ENCODE data around the gene PFKFB2. TPM values are rescaled to one million over a fixed set of nuclear protein-coding genes. Genes with fewer than 3 reads are reported as not detected.
"Not testable (repeated sequence)": the region's sequence is repeated elsewhere in the genome, so short reads cannot be mapped to it uniquely, and the experiment has no call there.

PFKFB2 gene
- total RNA-seq, 2 experiments from 2014 or later = 2.1 to 2.5 TPM

DNA sequence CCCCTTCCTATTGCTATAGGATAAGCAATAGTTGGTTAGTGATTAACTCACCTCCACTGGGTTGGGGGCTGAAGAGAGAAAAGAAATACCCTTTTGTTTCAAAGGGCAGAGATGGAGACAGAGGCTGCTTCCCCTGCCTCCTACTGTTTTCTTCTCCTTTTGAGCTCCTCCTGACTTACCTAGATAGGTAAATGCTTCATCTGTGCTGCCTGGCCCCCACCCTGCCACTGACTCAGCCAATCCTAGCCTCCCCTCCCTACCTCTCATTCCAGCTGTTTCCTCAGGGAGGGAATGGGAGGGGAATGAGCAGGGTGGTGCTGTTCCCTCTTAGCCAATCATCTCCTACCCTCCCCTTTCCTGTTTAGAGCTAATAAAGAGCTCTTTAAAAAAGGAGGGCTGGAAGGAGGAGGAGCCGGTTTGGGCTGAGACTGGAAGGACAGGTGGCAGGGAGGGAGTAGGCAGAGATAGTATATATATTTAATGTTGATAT lies 20.5 kb upstream of the PFKFB2 start, which contains the start of gene C1orf116:
Gene C1orf116 (minus strand): TSS at position 229 of the 490 bp plus-strand sequence. CDS start 5,158 bp downstream, outside the sequence.
- no peak within 1 kb of the TSS for H3K4me3 Mint-ChIP-seq
- H3K9me3 Mint-ChIP-seq = no peaks in the 10 kb centered on the region
- ChIA-PET POLR2A (no interaction called here), CTCF (interaction anchor here (0.6 to 2.4 kb wide), 7 partner anchors 17 to 318 kb away, joined by 3 to 9 read pairs (median 4); no protein-coding TSS in a partner anchor)
- H3K27ac Mint-ChIP-seq = no peak within 1 kb of the TSS
- no peaks in the 10 kb centered on the region for H3K36me3 Mint-ChIP-seq
- no peaks in the 10 kb centered on the region for H3K4me1 Mint-ChIP-seq (ENCODE audit: low read depth)
- intact Hi-C loops (cut with micrococcal nuclease) = no loop called here
- H3K27me3 Mint-ChIP-seq = peaks cover 38% of the 10 kb centered on the region
- no peak for DNase-seq

GRCh38 chr1:207033302-207033701 lies 19.8 kb upstream of the PFKFB2 start:
- POLR2A ChIA-PET = no interaction called here
- no peaks in the 10 kb centered on the region for H3K4me1 Mint-ChIP-seq (ENCODE audit: low read depth)
- CTCF ChIA-PET = interaction anchor here (1.3 to 2.4 kb wide), 5 partner anchors 16 to 100 kb away, joined by 3 to 9 read pairs (median 4); no protein-coding TSS in a partner anchor
- intact Hi-C loops (cut with micrococcal nuclease) = no loop called here
- no peak overlapping the region for H3K4me3 Mint-ChIP-seq
- peaks cover 38% of the 10 kb centered on the region for H3K27me3 Mint-ChIP-seq
- no peak for DNase-seq
- H3K36me3 Mint-ChIP-seq = no peaks in the 10 kb centered on the region
- H3K27ac Mint-ChIP-seq = no peak overlapping the region
- no peaks in the 10 kb centered on the region for H3K9me3 Mint-ChIP-seq

- Mint-ChIP-seq H3K36me3 (no peaks in the 10 kb centered on the region), H3K4me3 (no peak overlapping the region), H3K27me3 (peaks cover 33% of the 10 kb centered on the region), H3K4me1 (ENCODE audit: low read depth) (no peaks in the 10 kb centered on the region), H3K27ac (no peak overlapping the region), H3K9me3 (no peaks in the 10 kb centered on the region)
- ChIA-PET POLR2A (no interaction called here), CTCF (interaction anchor here (1.2 to 2.4 kb wide), 4 partner anchors 15 to 52 kb away, joined by 3 to 9 read pairs (median 4); no protein-coding TSS in a partner anchor)
- intact Hi-C loops (cut with micrococcal nuclease) = no loop called here
- DNase-seq = no peak
Measured at GRCh38 chr1:207034208-207034607, 18.9 kb upstream of the PFKFB2 start.

- CTCF ChIA-PET = interaction anchor here (0.6 to 1.2 kb wide), 2 partner anchors 21 to 371 kb away, joined by 3 read pairs; no protein-coding TSS in a partner anchor
- intact Hi-C loops (cut with micrococcal nuclease) = no loop called here
- no peak overlapping the region for H3K27ac Mint-ChIP-seq
- no peak for DNase-seq
- no peaks in the 10 kb centered on the region for H3K36me3 Mint-ChIP-seq
- POLR2A ChIA-PET = no interaction called here
- no peaks in the 10 kb centered on the region for H3K9me3 Mint-ChIP-seq
- H3K4me3 Mint-ChIP-seq = no peak overlapping the region
- peaks cover 30% of the 10 kb centered on the region for H3K27me3 Mint-ChIP-seq
- no peaks in the 10 kb centered on the region for H3K4me1 Mint-ChIP-seq (ENCODE audit: low read depth)
Measured at GRCh38 chr1:207034998-207035397, 18.1 kb upstream of the PFKFB2 start.

DNA sequence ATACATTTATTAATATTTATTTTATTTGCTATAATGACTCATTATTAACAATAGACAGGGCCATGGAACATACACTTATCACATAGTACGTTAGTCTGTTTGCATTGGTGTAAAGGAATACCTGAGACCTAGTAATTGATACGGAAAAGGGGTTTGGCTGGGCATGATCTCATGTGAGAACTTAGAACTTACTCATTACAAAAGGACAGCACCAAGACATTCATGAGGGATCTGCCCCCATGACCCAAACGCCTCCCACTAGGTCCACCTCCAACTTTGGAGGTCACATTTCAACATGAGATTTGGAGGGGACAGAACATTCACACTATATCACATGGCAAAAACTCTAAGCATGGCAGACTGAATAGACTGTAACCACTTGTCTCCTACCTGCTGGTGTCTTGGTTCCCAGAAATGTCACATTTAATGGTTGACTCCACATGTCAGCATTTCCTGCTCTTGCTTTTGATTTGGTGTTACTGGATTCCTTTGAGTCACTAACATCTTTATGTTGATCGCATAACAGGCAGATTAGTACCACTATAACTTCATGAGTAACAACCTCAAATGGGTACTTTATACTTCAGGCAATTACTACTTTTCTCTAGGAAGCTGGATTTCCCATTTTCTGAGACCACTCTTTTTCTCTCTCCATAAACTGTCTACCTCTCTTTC lies 17.1 kb upstream of the PFKFB2 start:
- peaks cover 22% of the 10 kb centered on the region for H3K27me3 Mint-ChIP-seq
- H3K9me3 Mint-ChIP-seq = no peaks in the 10 kb centered on the region
- POLR2A ChIA-PET = no interaction called here
- CTCF ChIA-PET = interaction anchor here (1.2 kb wide), 1 partner anchor 14 kb away, joined by 3 read pairs; no protein-coding TSS in a partner anchor
- H3K36me3 Mint-ChIP-seq = no peaks in the 10 kb centered on the region
- no peak for DNase-seq
- no peaks in the 10 kb centered on the region for H3K4me1 Mint-ChIP-seq (ENCODE audit: low read depth)
- no peak overlapping the region for H3K4me3 Mint-ChIP-seq
- no peak overlapping the region for H3K27ac Mint-ChIP-seq
- intact Hi-C loops (cut with micrococcal nuclease) = no loop called here

GRCh38 chr1:207036865-207037264 lies 16.2 kb upstream of the PFKFB2 start:
- POLR2A ChIA-PET = no interaction called here
- Mint-ChIP-seq H3K4me1 (ENCODE audit: low read depth) (no peaks in the 10 kb centered on the region), H3K27me3 (peaks cover 13% of the 10 kb centered on the region), H3K27ac (no peak overlapping the region), H3K36me3 (no peaks in the 10 kb centered on the region), H3K4me3 (no peak overlapping the region), H3K9me3 (no peaks in the 10 kb centered on the region)
- intact Hi-C loops (cut with micrococcal nuclease) = no loop called here
- CTCF ChIA-PET = interaction anchor here (1.2 kb wide), 1 partner anchor 13 kb away, joined by 3 read pairs; no protein-coding TSS in a partner anchor
- no peak for DNase-seq

- Mint-ChIP-seq H3K4me1 (ENCODE audit: low read depth) (peaks cover 5% of the 10 kb centered on the region), H3K27ac (no peak overlapping the region), H3K4me3 (no peak overlapping the region), H3K36me3 (peaks cover 7% of the 10 kb centered on the region), H3K27me3 (peaks cover 5% of the 10 kb centered on the region), H3K9me3 (no peaks in the 10 kb centered on the region)
- ChIA-PET CTCF (interaction anchor here (0.5 kb wide), 1 partner anchor 376 kb away, joined by 3 read pairs; no protein-coding TSS in a partner anchor), POLR2A (no interaction called here)
- intact Hi-C loops (cut with micrococcal nuclease) = no loop called here
- no peak for DNase-seq
Measured at GRCh38 chr1:207039380-207040180, 13.5 kb upstream of the PFKFB2 start.

- Mint-ChIP-seq H3K27me3 (no peaks in the 10 kb centered on the region), H3K4me3 (no peak overlapping the region), H3K4me1 (ENCODE audit: low read depth) (peaks cover 9% of the 10 kb centered on the region), H3K36me3 (peaks cover 10% of the 10 kb centered on the region), H3K27ac (no peak overlapping the region), H3K9me3 (no peaks in the 10 kb centered on the region)
- ChIA-PET CTCF (no interaction called here), POLR2A (interaction anchor here (0.6 to 0.7 kb wide), 2 partner anchors 9 to 1398 kb away, joined by 3 read pairs; no protein-coding TSS in a partner anchor)
- DNase-seq = no peak
- intact Hi-C loops (cut with micrococcal nuclease) = no loop called here
Measured at GRCh38 chr1:207040181-207040533, 12.9 kb upstream of the PFKFB2 start.

DNA sequence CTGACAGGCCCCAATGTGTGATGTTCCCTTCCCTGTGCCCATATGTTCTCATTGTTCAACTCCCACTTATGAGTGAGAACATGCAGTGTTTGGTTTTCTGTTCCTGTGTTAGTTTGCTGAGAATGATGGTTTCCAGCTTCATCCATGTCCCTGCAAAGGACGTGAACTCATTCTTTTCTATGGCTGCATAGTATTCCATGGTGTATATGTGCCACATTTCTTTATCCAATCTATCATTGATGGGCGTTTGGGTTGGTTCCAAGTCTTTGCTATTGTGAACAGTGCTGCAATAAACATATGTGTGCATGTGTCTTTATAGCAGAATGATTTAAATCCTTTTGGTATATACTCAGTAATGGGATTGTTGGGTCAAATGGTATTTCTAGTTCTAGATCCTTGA lies 11.7 kb upstream of the PFKFB2 start:
- DNase-seq; POLR2A ChIA-PET; H3K9me3 Mint-ChIP-seq; H3K27me3 Mint-ChIP-seq; intact Hi-C loops (cut with micrococcal nuclease); H3K27ac Mint-ChIP-seq; CTCF ChIA-PET; H3K4me3 Mint-ChIP-seq: not testable (repeated sequence)
- H3K36me3 Mint-ChIP-seq = peaks cover 17% of the 10 kb centered on the region
- peaks cover 21% of the 10 kb centered on the region for H3K4me1 Mint-ChIP-seq (ENCODE audit: low read depth)

DNA sequence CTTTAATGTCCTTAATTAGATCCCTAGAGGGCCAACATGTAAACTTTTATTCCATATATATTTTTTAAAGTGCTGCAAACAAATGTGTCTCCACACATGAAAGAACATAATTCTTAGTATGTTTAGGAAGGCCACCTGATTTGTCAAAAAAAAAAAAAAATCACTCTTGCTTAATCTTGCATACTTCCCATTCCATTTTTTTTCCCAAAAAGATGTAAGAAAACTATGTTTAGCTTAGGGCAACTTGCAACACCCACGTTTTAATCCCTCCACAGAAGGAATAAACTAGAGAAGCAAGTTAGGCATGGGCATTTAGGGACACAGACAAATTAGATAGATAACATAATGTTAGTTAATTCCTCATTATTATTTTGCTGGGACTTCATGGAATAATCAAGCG lies 7.6 kb upstream of the PFKFB2 start:
- Mint-ChIP-seq H3K4me1 (ENCODE audit: low read depth) (peaks cover 44% of the 10 kb centered on the region), H3K36me3 (peaks cover 38% of the 10 kb centered on the region), H3K27me3 (no peaks in the 10 kb centered on the region), H3K9me3 (no peaks in the 10 kb centered on the region), H3K4me3 (no peak overlapping the region), H3K27ac (no peak overlapping the region)
- ChIA-PET CTCF (interaction anchor here (0.9 to 1.2 kb wide), 5 partner anchors 11 to 455 kb away, joined by 3 to 4 read pairs (median 3); no protein-coding TSS in a partner anchor), POLR2A (no interaction called here)
- intact Hi-C loops (cut with micrococcal nuclease) = no loop called here
- no peak for DNase-seq

- Mint-ChIP-seq H3K27ac (no peak overlapping the region), H3K4me1 (ENCODE audit: low read depth) (peaks cover 56% of the 10 kb centered on the region), H3K9me3 (no peaks in the 10 kb centered on the region), H3K27me3 (no peaks in the 10 kb centered on the region), H3K4me3 (no peak overlapping the region), H3K36me3 (peaks cover 37% of the 10 kb centered on the region)
- intact Hi-C loops (cut with micrococcal nuclease) = no loop called here
- POLR2A ChIA-PET = no interaction called here
- CTCF ChIA-PET = interaction anchor here (0.9 to 3.1 kb wide), 2 partner anchors 32 to 44 kb away, joined by 4 to 24 read pairs; no protein-coding TSS in a partner anchor
- DNase-seq = no peak
Measured at GRCh38 chr1:207047505-207047904, 5.6 kb upstream of the PFKFB2 start.

GRCh38 chr1:207048041-207048440 lies 5.0 kb upstream of the PFKFB2 start:
- ChIA-PET POLR2A (no interaction called here), CTCF (interaction anchor here (0.7 to 3.1 kb wide), 4 partner anchors 31 to 129 kb away, joined by 3 to 24 read pairs (median 4); no protein-coding TSS in a partner anchor)
- intact Hi-C loops (cut with micrococcal nuclease) = no loop called here
- H3K4me3 Mint-ChIP-seq = no peak overlapping the region
- peaks cover 35% of the 10 kb centered on the region for H3K36me3 Mint-ChIP-seq
- no peaks in the 10 kb centered on the region for H3K27me3 Mint-ChIP-seq
- H3K4me1 Mint-ChIP-seq (ENCODE audit: low read depth) = peaks cover 57% of the 10 kb centered on the region
- DNase-seq = no peak
- no peak overlapping the region for H3K27ac Mint-ChIP-seq
- no peaks in the 10 kb centered on the region for H3K9me3 Mint-ChIP-seq

Data from activated CD4-positive, alpha-beta memory T cell treated with anti-CD3 and anti-CD28 coated beads for 36 hours (primary cell).